Glomerular endothelial cell (primary cell): Measurements from ENCODE around the gene OR6V1. TPM values are rescaled to one million over a fixed set of nuclear protein-coding genes. Genes with fewer than 3 reads are reported as not detected.

Experiments used
- DNase-seq: peaks from one replicate; pipeline ENCODE4 v3.0.0-alpha.2; 2011; ENCODE audit warnings: low read depth, low spot score; ENCODE audit errors: extremely low read depth
- total RNA-seq: library from RNA; depleted of rRNA; stranded (reverse); fragments of >200 nt; gene quantifications from 2 replicates; pipeline ENCODE4 v1.2.3, GENCODE V29; 2015

The OR6V1 gene
- not detected in 2 replicates for total RNA-seq

- DNase-seq, result no peak
Observed at GRCh38 chr7:143052041-143052440, at the start of gene OR6V1. Gene OR6V1, plus strand, starts transcription at chr7:143052341. Its CDS starts 0 bp downstream, at chr7:143052341.

- no peak for DNase-seq
Observed at GRCh38 chr7:143002898-143003297, 49.2 kb upstream of the OR6V1 start.

- DNase-seq, result no peak
Observed at GRCh38 chr7:143003393-143004051, 48.6 kb upstream of the OR6V1 start.

GRCh38 chr7:143005632-143006260 is 46.4 kb upstream of the OR6V1 start:
- no peak for DNase-seq

- no peak for DNase-seq
Observed at GRCh38 chr7:143008007-143008901, 43.9 kb upstream of the OR6V1 start.

GRCh38 chr7:143012001-143012400 is 40.1 kb upstream of the OR6V1 start:
- no peak for DNase-seq

GRCh38 chr7:143012409-143012808 is 39.7 kb upstream of the OR6V1 start:
- DNase-seq, result no peak

- DNase-seq, result no peak
Observed at GRCh38 chr7:143013473-143013872, 38.7 kb upstream of the OR6V1 start.

- no peak for DNase-seq
Observed at GRCh38 chr7:143013893-143014292, 38.2 kb upstream of the OR6V1 start.

GRCh38 chr7:143015084-143015483 is 37.1 kb upstream of the OR6V1 start:
- DNase-seq, result no peak

GRCh38 chr7:143015926-143016490 is 36.1 kb upstream of the OR6V1 start:
- DNase-seq, result no peak

GRCh38 chr7:143016996-143017395 is 35.1 kb upstream of the OR6V1 start:
- DNase-seq, result no peak

GRCh38 chr7:143018931-143019330 is 33.2 kb upstream of the OR6V1 start:
- no peak for DNase-seq

- DNase-seq, result no peak
Observed at GRCh38 chr7:143023047-143023446, 29.1 kb upstream of the OR6V1 start.

GRCh38 chr7:143025371-143025770 is 26.8 kb upstream of the OR6V1 start:
- no peak for DNase-seq

GRCh38 chr7:143027032-143027431 is 25.1 kb upstream of the OR6V1 start, which contains the start of gene OR9A2:
Gene OR9A2, minus strand, starts transcription at chr7:143027132. Its CDS starts 0 bp downstream, at chr7:143027132.
- DNase-seq, result no peak

GRCh38 chr7:143027683-143028082 is 24.5 kb upstream of the OR6V1 start:
- DNase-seq, result no peak

GRCh38 chr7:143038635-143039034 is 13.5 kb upstream of the OR6V1 start:
- no peak for DNase-seq

GRCh38 chr7:143040209-143040715 is 11.9 kb upstream of the OR6V1 start:
- DNase-seq, result no peak

- no peak for DNase-seq
Observed at GRCh38 chr7:143041346-143041745, 10.8 kb upstream of the OR6V1 start.
